ENCODE data around the gene UNC13C.
"Not testable (repeated sequence)": the region's sequence is repeated elsewhere in the genome, so short reads cannot be mapped to it uniquely, and the experiment has no call there.

The UNC13C gene

DNA sequence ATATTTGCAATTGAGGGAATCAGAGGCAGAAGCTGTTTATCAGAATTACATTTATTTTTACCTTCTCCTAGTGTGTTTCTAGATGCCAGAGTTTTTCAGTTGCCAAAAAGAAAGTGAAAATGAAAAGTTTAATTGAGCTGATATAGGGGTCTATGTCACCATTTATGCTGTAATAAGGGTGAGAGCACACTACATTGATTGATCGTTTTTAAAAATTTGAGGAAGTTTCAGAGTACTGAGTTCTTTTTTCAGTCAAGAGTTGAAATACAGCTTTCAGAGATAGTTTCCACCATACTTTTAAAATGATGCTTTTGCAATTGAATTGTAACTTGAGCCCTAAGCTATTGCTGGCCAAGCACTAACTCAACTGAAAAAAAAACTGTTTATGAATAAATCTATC is 326.9 kb downstream of the UNC13C start:
- no peak for DNase-seq (ENCODE audit: low read depth)

DNA sequence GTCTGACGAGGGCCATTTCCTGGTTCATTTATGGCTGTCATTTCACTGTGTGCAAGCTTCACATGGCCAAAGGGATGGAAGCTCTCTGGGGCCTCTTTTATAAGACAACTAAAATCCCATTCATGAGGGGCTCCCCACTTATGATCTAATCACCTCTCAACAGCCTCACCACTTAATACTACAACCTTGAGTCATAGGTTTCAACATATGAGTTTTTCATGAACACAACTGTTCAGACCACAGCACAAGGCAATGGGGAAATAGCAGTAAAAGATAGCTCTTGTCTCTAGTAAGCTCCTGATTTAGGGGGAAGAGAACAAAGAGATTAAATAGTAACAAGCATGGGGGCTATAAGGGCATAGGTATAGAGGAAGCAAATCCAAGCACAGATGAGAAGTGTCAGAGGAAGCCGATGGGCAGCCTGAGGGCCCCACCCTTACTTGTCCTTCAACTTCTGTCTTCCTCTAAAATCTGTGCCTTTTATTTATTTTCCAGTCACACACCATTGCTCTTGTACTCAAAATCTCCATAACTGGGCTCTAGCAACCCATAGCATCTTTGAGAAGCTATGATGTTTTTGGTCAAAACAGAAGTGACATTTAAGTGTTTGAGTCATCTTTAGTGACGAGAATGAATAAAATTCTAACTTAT is 329.1 kb downstream of the UNC13C start:
- no peak for DNase-seq (ENCODE audit: low read depth)

DNA sequence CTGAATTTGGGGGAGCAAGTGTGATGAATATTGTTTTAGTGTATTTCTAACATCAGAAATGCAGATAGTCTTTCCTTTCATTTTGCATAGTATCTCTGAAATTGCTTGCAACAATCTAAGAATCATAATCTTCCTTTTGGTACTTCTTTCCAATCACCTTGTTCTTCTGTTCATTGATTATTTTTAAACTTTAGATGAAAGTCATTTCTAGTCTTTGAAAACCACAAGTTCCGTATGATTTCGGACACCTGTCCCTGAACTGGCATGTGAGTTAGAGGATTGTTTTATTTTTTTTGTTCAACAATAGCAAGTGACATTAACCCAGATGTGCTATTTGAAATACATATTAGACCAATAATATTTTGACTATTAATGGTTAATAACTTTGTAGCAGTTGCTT is 329.7 kb downstream of the UNC13C start:
- DNase-seq (ENCODE audit: low read depth): no peak

DNA sequence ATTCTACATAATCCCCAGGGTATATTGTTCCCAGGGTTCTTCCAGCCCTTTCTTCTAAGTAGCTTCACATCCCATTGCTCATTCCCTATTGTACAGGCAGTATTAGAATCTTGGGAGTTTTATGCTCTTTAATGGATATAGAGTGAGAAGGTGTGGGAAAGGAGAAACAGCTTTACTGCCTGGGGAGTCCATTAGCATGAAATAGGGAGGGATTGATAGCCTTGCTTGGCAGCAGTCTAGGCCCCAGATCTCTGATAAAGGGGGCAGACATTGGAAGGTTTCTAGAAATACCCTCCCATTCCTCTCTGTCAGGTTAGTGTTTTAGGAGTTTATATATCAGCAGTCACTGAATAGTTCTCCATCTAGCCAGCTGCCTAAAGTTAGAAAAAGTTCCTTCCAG is 334.3 kb downstream of the UNC13C start:
- DNase-seq (ENCODE audit: low read depth): no peak

DNA sequence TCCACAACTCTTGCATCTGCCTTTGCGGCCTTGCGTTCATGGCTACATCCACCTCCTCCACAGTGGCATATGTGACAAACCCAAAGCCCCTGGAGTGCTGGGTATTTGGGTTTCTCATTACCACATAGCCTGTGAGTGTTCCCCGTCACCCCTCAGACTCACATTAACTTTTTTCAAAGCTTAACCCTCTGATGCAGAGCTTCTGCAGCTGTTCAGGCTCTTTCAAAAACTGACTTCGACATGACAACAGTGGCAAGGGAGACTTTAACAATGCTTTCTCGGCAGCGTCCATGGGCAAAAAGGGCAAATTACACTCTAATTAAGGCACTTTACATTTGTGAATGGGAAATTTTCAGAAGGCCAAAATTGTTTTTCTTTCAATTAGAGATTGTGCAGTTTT is 343.2 kb downstream of the UNC13C start:
- no peak for DNase-seq (ENCODE audit: low read depth)

DNA sequence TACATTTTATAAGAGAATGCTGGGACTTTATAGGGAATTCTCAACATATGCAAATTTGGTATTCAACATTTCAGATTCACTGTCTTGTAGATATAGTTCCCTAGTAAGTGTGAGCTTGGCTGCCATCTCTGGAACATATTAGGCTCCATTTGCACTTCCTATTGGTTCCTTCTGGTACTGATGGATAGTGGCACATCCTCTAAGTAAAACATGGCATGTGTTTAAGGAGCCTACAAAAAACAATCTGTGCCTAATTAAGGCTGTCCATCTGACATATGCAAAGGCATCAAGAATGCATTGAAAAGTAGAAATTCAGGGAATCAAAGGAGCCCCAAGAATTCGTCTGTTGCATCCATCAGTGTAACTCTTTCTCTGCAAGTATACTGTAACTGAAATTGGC is 344.1 kb downstream of the UNC13C start:
- DNase-seq (ENCODE audit: low read depth): no peak

DNA sequence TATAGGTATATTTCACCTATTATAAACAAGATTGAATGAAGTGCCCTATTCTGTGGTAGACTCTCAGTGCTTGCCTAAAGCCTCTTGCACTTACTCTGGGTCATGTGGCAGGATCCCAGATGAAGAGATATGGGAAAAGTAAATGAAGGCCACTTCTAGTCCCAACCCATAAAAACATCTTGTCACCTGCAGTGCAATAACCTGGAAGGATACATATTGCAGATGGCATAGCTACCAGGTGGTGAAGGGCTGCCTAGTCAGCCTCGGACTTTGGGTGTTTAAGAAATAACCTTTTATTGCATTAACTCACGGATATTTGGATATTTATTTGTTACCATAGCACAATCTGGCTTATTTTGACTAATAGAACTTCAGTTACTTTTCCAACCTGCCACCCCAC is 367.1 kb downstream of the UNC13C start:
- DNase-seq (ENCODE audit: low read depth): no peak

DNA sequence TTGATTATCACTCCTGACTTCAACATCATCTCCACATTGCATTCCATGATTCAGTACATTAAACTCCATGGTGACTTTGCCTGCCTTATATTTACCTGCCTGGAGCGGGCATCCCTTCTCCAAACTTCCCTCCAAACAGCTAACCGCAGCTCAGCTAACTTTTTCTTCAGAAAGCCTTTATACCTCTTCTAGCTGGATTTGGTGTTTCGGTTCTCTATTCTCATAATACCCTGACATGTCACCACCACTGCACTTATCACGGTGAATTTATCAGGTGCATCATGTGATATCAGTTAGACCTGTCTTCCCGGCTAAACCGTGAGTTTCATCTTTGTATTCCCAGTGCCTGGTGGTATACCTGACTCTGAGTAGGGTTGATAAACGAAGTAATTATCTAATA is 367.6 kb downstream of the UNC13C start:
- DNase-seq (ENCODE audit: low read depth): no peak

DNA sequence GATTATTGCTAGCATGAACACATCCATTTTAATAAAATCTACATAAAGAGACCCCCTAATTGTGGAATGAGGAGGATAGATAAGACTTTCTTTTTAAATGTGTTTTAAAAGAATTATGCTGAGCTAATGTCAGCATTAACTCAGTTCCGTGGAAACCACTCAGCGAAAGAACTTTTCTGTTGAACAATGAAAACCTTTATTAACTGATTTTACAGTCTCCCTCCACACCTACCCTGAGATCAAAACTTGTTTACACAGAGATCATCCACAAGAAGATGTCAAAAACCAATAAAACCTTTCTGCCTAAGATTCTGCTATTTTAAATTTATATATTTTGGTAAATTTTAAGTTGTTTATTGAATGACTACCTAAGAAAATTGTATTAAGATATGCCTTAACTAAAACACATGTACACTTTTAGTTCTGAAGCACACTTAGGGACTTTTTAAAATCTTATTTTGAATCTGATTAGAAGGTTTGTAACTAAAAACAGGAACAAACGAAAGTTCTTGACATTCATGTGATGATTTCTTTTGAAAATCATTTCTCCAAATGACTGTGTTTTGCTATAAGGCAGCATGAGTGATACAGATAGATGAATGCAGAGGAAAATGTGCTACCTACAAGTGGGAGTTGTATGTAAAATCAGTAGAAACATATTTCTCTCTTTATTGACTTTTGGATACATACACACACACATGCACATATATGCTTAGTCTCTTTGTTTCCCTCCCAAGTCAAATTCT is 369.0 kb downstream of the UNC13C start:
- DNase-seq (ENCODE audit: low read depth): no peak

DNA sequence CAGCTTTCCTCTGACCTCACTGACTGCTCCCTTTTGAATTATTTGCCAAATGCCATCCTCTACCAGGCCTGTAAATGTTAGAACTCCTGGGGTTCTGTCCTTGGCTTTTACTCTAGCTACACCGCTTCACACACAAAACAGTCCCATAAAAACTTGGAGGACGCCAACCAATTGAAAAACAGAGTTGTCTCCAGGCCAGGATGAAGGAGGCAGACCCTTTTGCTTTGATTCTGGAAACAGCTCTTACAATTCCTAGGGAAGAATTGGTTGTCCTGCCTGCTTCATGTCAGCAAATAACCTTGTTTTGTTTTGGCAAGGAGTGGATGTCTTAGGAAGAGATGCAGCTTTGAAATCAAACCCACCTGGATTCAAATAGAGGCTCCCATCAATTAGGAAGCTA is 375.5 kb downstream of the UNC13C start:
- DNase-seq (ENCODE audit: low read depth): no peak

DNA sequence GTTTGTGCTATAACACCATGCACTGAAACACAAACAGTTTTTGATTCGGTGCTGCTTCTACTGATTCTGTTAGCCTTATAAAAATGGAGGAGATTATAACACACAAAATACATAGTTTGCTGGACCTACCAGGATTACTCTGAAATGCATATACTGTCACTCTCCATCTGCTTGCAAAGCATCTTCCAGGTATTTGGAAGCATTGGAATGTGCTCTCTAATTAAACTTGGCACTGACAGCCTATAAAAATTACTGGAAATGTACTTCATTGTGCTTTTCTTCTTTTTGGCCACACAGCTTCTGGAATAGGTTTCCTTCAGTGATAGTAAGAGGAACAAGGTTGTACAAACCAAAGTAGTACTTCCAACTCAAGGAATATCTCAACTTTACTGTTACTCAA is 376.1 kb downstream of the UNC13C start:
- DNase-seq (ENCODE audit: low read depth): no peak

DNA sequence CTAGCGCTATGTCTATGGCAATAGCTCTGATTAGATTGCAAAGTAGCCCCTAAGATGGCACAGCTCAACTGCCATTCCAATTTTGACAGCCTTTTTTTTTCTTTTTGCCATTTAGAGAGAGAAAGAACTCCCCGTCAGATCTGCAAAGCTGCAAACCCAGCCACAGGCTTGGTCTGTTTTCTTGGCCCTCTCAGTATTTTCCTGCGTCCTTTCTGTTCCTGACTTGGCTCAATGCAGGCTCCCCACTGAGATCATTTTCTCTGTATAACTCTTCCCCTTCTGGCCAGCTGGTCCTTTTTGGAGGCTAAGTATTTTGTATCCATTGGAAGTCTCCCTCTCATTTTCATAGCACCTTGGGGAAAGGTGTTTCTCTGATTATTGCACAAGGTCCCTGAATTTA is 386.7 kb downstream of the UNC13C start:
- DNase-seq (ENCODE audit: low read depth): no peak

DNA sequence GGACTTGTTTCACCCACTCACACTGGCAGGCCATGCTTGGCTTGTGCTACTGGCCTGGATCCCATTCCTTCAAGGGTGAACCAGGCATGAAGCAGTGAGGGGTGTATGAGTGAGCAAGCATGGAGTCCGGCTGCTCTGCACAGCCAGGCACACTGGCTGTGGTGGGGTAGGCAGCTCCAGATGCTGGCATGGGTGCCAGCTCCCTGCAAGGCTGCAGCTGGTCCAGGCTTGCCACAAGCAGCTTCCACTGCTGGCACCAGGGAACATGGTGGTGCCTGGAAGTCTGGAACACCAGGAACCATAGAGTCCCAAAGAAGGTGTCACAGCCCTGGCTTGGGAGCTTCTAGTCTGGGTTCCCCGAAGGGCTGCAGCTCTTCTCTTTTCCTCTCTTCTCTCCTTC is 395.1 kb downstream of the UNC13C start:
- DNase-seq (ENCODE audit: low read depth): no peak

DNA sequence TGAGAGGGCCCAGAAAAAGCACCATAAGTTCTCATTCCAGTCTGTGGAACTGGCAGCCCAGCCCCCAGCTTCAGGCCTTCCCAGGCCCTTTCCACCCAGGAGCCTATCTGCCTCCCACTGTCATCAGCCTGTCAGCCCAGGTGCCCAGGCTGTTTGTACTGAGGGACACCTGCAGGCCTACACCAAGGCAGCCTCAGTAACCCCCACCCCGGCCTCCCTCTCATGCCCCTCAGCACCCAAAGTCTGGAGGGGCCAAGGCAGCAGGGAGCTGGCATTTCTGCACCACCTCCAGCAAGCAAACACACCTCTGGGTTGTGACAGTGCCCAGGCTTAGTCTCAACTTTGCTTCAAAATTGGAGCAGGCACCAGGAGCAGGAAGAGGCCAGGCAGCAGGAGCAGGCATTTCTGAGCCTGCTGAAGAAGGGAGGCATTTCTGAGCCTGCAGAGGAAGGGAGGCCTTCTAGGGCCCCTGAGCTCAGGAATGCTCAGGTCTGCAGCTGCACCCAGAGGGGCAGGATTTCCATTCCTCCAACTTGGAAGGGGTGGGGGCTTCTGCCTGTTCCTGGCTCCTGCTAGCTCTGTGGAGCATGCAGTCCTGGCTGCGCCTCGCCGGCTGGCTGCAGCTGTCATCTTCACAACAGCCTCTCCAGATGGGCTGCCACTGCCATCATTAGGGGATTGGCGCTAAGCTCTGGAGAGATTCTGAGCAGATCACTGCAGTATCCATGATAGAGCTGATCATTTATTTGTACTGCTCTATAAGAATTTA is 396.1 kb downstream of the UNC13C start:
- no peak for DNase-seq (ENCODE audit: low read depth)

DNA sequence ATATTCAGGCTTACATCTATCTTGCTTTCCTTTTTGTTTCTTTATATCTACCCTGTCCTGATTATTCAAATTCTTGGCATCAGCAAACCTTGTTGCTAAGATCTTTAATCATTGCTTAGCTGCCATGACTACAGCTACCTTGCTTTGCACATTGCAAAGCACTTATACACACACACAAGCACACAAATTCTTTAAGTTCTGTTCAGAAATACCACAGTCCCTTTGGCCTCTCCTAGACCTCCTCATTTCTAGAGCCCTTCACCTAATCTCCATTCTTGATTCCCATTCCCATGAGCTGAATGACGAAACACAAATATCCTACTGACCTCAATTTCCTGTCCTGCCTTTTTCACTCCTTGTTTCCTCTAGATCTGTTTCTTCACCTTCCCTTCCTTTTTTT is 409.6 kb downstream of the UNC13C start:
- DNase-seq (ENCODE audit: low read depth): no peak

DNA sequence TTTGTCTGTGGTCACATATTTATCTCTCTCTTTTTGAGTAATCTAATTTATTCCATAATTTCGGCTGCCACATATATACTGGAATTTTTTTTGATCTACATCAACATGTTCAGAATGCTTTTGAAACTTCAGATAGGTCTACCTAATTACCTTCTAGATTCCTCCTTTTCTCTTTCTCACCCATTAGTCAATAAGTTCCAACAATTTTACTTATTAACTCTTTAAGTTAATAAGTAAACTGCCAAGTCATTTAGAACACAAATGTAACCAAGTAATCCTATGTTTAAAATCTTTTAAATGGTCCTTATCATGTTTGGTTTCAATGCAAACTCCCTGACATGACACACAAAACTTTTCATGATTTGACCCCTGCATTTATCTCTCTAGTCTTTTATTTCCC is 410.5 kb downstream of the UNC13C start:
- DNase-seq (ENCODE audit: low read depth): no peak

DNA sequence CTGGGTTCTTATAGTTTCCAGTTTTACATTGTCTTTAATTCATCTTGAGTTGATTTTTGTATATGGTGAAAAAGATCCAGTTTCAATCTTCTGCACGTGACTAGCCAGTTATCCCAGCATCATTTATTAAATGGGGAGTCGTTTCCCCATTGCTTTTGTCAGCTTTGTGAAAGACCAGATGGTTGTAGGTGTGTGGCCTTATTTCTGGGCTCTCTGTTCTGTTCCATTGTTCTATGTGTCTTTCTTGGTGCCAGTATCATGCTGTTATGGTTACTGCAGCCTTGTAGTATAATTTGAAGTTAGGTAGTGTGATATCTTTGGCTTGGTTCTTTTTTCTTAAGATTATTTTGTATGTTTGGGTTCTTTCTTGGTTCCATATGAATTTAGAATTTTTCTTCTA is 432.2 kb downstream of the UNC13C start:
- DNase-seq (ENCODE audit: low read depth): no peak

DNA sequence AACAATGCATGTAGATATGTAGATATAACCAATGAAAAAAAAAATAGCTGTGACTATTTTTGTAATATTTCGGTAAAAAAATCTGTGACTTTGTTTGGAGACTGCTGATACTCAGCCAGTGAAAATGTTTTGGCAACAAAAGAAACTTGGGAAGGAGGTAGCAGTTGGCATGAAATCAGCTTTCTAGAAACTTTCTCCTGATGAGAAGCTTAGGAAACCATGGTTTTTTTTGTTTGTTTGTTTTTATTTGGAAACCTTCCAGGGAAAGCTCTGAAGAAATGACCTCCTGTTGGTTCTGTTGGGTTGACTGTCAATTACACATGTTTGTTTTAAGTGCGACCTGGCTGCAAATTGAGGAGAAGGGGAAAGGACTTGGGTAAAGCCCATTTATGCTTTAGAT is 445.9 kb downstream of the UNC13C start:
- no peak for DNase-seq (ENCODE audit: low read depth)

DNA sequence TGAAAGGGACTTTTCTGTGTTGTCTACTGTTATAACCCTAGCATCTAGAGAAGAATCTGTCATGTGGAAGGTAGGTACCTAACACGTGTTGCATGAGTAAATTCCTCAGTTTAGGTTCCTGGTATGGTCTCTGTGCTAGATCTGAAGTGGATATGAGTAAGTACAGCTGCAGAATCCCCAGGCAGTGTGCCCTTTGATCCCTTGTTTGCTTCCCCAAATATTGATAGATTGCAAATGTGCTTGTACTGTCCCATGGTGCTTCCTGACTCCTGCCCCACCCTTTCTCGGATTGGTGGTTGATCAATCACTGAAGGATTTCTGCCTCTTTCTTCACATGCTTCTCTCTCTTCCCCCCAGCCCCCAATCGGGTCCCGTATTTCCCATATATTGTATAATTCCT is 450.4 kb downstream of the UNC13C start:
- DNase-seq (ENCODE audit: low read depth): no peak

DNA sequence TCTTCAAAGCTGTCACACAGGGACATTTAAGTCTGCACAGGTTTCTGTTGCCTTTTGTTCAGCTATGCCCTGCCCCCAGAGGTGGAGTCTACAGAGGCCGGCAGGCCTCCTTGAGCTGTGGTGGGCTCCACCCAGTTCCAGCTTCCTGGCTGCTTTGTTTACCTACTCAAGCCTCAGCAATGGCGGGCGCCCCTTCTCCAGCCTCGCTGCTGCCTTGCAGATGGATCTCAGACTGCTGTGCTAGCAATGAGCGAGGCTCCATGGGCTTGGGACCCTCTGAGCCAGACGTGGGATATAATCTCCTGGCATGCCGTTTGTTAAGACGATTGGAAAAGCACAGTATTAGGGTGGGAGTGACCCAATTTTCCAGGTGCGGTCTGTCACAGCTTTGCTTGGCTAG is 472.0 kb downstream of the UNC13C start:
- not testable (repeated sequence) for DNase-seq (ENCODE audit: low read depth)

DNA sequence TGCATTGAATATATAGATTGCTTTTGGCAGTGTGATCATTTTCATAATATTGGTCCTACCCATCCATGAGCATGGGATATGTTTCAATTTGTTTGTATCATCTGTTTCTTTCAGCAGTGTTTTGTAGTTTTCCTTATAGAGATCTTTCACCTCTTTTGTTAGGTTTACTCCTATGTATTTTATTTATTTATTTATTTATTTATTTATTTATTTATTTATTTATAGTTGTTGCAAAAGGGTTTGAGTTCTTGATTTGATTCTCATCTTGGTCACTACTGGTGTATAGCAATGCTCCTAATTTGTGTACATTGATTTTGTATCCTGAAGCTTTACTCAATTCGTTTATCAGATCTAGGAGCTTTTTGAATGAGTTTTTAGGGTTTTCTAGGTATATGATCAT is 478.2 kb downstream of the UNC13C start:
- DNase-seq (ENCODE audit: low read depth): no peak

DNA sequence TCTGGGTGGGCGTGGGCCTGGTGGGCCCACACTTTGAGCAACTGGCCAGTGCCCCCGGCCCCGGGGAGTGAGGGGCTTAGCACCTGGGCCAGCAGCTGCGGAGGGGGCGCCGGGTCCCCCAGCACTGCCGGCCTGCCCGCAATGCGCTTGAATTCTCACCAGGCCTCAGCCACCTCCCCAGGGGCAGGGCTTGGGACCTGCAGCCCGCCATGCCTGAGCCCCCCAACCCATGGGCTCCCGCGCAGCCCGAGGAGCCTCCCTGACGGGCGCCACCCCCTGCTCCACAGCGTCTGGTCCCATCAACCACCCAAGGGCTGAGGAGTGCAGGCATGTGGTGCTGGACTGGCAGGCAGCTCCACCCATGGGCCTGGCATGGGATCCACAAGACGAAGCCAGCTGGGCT is 484.3 kb downstream of the UNC13C start:
- no peak for DNase-seq (ENCODE audit: low read depth)

DNA sequence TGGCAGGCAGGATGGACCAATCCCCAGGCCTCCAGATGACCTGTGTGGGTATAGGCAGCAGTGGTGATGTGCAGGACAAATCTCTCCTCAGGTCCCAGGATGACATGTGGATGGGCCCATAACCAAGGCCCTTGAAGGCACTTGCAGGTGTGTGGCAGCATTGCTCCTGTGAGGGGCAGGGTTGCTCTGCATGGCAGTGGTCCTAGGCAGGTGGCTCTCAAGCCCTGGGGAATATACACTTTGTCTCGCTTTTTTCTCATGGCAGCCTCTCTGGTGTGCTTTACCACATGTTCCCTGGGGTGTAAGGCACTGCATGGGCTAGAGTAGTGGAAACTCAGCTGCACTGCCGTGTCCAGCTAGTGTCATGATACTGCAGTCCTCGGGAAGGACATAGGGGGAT is 503.6 kb downstream of the UNC13C start:
- no peak for DNase-seq (ENCODE audit: low read depth)
